Measurements from ENCODE around the gene NKAIN2.

DNA sequence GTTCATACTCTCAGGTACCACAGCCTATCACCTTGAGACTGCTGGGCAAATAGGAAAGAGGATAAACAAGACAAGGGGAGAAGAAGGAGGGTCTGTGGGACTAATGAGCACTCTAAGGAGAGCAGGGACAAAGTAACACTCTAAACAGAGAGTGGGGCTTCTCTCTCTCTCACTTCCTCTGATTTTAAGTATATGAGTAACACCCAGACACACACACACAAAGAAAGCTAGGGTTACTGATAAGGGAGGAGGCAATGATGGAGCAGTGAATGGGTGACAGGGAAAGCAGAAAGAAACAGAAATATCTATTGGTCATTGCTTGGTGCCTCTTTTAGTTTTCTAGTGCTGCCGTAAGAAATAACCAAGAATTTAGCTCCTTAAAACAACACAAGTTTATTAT, 1062.4 kb downstream of the NKAIN2 start:
- TF ChIP-seq ZNF202 (tag by site-specific recombination; IDR thresholded peaks at IDR 0.05; ENCODE audit: borderline replicate concordance), result no peak
- TF ChIP-seq MEIS1 (CRISPR knock-in tag; IDR thresholded peaks at IDR 0.05; ENCODE audit: borderline replicate concordance), result no peak
- TF ChIP-seq, protein P1, sequence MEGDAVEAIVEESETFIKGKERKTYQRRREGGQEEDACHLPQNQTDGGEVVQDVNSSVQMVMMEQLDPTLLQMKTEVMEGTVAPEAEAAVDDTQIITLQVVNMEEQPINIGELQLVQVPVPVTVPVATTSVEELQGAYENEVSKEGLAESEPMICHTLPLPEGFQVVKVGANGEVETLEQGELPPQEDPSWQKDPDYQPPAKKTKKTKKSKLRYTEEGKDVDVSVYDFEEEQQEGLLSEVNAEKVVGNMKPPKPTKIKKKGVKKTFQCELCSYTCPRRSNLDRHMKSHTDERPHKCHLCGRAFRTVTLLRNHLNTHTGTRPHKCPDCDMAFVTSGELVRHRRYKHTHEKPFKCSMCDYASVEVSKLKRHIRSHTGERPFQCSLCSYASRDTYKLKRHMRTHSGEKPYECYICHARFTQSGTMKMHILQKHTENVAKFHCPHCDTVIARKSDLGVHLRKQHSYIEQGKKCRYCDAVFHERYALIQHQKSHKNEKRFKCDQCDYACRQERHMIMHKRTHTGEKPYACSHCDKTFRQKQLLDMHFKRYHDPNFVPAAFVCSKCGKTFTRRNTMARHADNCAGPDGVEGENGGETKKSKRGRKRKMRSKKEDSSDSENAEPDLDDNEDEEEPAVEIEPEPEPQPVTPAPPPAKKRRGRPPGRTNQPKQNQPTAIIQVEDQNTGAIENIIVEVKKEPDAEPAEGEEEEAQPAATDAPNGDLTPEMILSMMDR (tag by site-specific recombination; IDR thresholded peaks at IDR 0.05), result no peak
- no peak for TF ChIP-seq ZBTB17 (tag by site-specific recombination; IDR thresholded peaks at IDR 0.05)
- no peak for TF ChIP-seq GLIS1 (tag by site-specific recombination; IDR thresholded peaks at IDR 0.05)
- no peak for TF ChIP-seq ZNF549 (tag by site-specific recombination; IDR thresholded peaks at IDR 0.05)
- TF ChIP-seq PATZ1 (tag by site-specific recombination; IDR thresholded peaks at IDR 0.05), result no peak
- no peak for TF ChIP-seq ZNF558 (tag by site-specific recombination; IDR thresholded peaks at IDR 0.05)
- no peak for TF ChIP-seq SALL2 (tag by site-specific recombination; IDR thresholded peaks at IDR 0.05; ENCODE audit: borderline replicate concordance)
- TF ChIP-seq ZBTB21 (tag by site-specific recombination; IDR thresholded peaks at IDR 0.05), result no peak
